GM12873 (cell line): ENCODE data around the gene SLC10A1.

Experiments used
- TF ChIP-seq, protein P1 (sequence below): IDR thresholded peaks from 2 replicates; pipeline ENCODE4 v1.5.1; 2012; ENCODE audit warnings: low read depth, mild to moderate bottlenecking, moderate library complexity, low read length, control low read depth; ENCODE audit not compliant: insufficient read depth; ENCODE audit errors: missing control alignments

The SLC10A1 gene

DNA sequence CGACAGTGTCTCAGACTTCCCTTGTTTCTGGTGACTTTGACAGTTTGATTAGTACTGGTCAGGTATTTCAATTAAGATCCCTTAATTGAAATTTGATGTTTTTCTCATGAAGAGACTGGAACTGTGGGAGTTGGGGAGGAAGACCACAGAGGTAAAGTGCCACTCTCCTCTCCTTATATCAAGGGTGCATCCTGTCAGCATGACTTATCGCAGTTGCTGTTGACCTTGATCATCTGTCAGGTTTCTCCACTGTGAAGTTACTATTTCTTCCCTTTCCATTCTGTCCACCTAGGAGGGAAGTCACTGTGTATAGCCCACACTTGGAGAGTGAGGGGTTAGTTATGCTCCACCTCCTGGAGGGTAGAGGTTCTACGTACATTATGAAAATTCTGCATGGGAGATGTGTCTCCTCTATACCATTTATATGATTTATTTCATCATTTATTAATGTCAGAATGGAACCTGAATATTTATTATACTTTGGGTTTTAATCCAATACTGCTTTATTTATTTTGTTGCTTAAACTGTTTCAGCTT is 41.9 kb upstream of the SLC10A1 start:
- TF ChIP-seq, protein P1, sequence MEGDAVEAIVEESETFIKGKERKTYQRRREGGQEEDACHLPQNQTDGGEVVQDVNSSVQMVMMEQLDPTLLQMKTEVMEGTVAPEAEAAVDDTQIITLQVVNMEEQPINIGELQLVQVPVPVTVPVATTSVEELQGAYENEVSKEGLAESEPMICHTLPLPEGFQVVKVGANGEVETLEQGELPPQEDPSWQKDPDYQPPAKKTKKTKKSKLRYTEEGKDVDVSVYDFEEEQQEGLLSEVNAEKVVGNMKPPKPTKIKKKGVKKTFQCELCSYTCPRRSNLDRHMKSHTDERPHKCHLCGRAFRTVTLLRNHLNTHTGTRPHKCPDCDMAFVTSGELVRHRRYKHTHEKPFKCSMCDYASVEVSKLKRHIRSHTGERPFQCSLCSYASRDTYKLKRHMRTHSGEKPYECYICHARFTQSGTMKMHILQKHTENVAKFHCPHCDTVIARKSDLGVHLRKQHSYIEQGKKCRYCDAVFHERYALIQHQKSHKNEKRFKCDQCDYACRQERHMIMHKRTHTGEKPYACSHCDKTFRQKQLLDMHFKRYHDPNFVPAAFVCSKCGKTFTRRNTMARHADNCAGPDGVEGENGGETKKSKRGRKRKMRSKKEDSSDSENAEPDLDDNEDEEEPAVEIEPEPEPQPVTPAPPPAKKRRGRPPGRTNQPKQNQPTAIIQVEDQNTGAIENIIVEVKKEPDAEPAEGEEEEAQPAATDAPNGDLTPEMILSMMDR: no peak

DNA sequence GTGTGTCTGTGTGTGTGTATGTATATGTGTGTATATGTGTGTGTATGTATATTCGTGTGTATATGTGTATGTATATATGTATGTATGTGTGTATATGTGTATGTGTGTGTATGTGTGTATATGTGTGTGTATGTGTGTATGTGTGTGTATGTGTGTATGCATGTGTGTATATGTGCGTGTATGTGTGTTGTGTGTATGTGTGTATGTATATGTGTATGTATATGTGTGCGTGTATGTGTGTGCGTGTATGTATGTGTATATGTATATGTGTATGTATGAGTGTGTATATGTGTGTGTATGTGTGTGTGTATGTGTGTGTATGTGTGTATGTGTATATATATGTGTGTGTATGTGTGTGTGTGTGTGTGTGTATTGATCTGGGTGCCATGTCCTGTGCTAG is 31.8 kb upstream of the SLC10A1 start:
- TF ChIP-seq, protein P1: no peak

DNA sequence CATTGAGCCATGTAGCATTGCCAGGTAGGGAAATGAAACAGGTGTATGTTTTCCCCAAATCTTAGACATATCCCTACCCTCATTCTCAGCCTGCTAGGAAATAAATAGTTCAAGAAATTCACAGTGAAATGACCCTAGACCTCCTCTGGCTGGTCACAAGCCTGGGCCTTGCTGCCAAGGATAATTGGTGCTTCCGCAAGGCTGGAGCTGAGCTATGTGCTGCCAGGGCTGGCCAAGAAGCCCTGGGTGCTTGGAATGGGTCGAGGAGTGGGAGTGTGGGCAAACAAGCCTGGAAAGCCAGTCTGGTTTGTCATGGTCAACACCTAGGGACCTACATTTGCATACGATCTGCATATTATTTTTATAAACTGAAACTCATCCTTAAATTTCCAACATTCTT is 31.3 kb upstream of the SLC10A1 start:
- TF ChIP-seq, protein P1: no peak

DNA sequence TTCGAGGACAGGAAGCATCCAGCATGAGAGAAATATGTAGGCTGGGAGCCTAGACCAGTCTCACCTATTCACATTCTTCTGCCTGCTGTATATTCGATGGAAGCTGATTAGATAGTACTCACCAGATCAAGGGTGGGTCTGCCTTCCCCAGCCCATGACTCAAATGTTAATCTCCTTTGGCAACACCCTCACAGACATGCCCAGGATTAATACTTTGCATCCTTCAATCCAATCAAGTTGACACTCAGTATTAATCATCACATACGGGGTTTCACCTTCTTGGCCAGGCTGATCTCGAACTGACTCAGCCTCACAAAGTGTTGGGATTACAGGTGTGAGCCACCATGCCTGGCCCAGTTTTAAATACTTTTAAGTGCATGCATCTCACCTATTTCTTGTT is 30.5 kb upstream of the SLC10A1 start:
- TF ChIP-seq, protein P1: no peak

DNA sequence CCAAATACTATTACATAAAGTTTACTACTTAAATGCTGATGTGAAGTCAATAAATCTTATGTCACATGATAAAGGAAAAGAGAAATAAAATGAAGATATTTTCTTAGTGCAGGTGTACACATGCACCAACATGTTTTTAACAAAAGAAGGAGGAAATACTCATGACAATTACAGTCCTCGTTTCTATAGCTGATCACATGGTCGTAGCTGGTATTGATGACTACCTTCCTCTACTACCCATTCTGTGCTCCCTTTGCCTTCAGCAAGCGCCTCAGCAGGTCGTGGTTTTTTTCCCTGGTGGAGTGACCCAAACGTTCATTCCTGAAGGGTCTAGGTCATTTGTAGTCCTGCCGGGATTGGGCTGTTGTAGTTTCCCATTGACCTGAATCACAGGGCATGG is 25.4 kb upstream of the SLC10A1 start:
- TF ChIP-seq, protein P1: no peak

DNA sequence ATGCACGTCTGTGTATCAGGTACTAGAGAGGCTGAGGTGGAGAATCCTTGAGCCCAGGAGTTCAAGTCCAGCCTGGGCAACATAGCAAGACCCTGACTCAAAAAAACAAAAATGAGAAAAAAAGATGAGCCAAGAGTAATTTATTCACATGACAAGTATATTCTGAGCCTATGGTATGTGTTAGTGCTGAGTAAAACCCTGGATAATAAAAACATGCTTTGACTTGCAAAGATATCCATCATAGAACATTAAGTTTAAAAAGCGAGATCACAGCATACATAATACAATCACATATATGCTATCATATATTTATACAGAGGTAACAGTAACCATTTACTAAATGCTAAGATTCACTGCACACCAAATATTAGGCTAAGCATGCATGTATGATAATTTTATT is 23.9 kb upstream of the SLC10A1 start:
- TF ChIP-seq, protein P1: no peak

DNA sequence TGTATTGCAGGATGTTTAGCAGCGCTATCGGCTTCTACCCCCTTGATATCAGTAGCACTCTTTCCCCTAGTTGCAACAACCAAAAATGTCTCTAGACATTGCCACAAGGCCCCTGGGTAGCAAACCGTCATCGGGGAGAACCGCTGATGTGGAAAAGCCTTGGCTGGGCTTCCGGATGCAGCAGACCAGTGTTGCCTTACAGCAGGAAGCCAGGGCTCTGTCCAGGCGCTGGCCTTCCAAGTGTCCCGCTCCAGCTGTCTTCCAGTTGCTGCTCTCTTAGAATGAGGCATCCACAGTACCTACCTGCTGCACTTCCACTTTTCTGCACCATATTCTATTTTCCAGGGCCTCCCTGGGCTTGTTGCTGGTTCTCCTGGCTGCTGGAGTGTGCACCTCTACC is 22.6 kb upstream of the SLC10A1 start:
- TF ChIP-seq, protein P1: no peak
